Peyer's patch (tissue), 4 donors: ENCODE measurements around the gene SHLD1.

ENCODE experiments used
- POLR2A ChIP-seq, 2 donors: fragments of 450-650 bp; IDR thresholded peaks; one replicate each; pipeline ENCODE4 v1.5.1; 2017; ENCODE audit warnings: antibody characterized with exemption in 2 of 2, mild to moderate bottlenecking in 2 of 2, moderate library complexity in 2 of 2
- TF ChIP-seq, protein P1 (sequence below), 6 experiments: fragments of 450-650 bp in 4 of 6; fragments of 200-600 bp in 2 of 6; sonication (generic) in 1 of 6; IDR thresholded peaks; one replicate each; pipeline ENCODE4 v1.5.1; 2017 to 2019; ENCODE audit warnings: antibody characterized with exemption in 6 of 6, mild to moderate bottlenecking in 3 of 6, moderate library complexity in 1 of 6

GRCh38 chr20:5848711-5849505, 98.7 kb downstream of the SHLD1 start:
- TF ChIP-seq, protein P1, sequence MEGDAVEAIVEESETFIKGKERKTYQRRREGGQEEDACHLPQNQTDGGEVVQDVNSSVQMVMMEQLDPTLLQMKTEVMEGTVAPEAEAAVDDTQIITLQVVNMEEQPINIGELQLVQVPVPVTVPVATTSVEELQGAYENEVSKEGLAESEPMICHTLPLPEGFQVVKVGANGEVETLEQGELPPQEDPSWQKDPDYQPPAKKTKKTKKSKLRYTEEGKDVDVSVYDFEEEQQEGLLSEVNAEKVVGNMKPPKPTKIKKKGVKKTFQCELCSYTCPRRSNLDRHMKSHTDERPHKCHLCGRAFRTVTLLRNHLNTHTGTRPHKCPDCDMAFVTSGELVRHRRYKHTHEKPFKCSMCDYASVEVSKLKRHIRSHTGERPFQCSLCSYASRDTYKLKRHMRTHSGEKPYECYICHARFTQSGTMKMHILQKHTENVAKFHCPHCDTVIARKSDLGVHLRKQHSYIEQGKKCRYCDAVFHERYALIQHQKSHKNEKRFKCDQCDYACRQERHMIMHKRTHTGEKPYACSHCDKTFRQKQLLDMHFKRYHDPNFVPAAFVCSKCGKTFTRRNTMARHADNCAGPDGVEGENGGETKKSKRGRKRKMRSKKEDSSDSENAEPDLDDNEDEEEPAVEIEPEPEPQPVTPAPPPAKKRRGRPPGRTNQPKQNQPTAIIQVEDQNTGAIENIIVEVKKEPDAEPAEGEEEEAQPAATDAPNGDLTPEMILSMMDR (IDR thresholded peaks at IDR 0.05), result no peak
- no peak for TF ChIP-seq POLR2A (IDR thresholded peaks at IDR 0.05)
